ENCODE data around the gene RETREG2. TPM values are rescaled to one million over a fixed set of nuclear protein-coding genes. Genes with fewer than 3 reads are reported as not detected.

Gene RETREG2
- total and polyA plus RNA-seq, 2 donors = 33.6 to 56.0 TPM

DNA sequence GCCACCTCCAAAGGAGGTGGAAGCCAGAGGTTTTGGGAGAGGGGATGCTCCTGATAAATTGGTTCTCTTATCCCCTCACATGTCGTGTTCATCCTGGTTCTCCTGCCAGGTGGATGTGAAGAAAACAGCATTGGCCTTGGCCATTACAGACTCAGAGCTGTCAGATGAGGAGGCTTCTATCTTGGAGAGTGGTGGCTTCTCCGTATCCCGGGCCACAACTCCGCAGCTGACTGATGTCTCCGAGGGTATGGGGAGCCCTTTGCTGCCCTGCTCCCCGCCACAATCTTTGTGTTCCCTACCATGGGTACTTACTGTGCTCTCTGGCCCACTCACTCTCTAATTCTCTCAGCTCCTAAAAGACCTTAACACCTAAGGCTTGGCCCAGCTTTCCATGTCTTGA, 3.5 kb downstream of the RETREG2 start:
- H3K9me3 ChIP-seq (ENCODE audit: control insufficient read depth in 2 of 2, insufficient read depth in 1 of 2, low read length in 1 of 2) = no peaks in the 10 kb centered on the region
- peaks cover 51 to 57% of the 10 kb centered on the region in 2 donors for H3K36me3 ChIP-seq (ENCODE audit: control insufficient read depth in 2 of 2, insufficient read depth in 2 of 2, low read length in 1 of 2)
- no peak overlapping the region for H3K27ac ChIP-seq (ENCODE audit: low read depth in 1 of 2, low read length in 1 of 2)
- no peak for DNase-seq (ENCODE audit: low read depth in 6 of 9, low spot score in 9 of 9)
- 97% methylated on average over 6 of the region's 6 CpGs for WGBS
- H3K4me3 ChIP-seq (ENCODE audit: low read length in 2 of 2) = no peak overlapping the region
- H3K4me1 ChIP-seq (ENCODE audit: control insufficient read depth in 2 of 2, insufficient read depth in 2 of 2, low read length in 2 of 2) = peaks cover 9 to 11% of the 10 kb centered on the region in 2 donors
- no peaks in the 10 kb centered on the region for H3K27me3 ChIP-seq (ENCODE audit: control insufficient read depth in 2 of 2, insufficient read depth in 1 of 2, low read length in 1 of 2)

DNA sequence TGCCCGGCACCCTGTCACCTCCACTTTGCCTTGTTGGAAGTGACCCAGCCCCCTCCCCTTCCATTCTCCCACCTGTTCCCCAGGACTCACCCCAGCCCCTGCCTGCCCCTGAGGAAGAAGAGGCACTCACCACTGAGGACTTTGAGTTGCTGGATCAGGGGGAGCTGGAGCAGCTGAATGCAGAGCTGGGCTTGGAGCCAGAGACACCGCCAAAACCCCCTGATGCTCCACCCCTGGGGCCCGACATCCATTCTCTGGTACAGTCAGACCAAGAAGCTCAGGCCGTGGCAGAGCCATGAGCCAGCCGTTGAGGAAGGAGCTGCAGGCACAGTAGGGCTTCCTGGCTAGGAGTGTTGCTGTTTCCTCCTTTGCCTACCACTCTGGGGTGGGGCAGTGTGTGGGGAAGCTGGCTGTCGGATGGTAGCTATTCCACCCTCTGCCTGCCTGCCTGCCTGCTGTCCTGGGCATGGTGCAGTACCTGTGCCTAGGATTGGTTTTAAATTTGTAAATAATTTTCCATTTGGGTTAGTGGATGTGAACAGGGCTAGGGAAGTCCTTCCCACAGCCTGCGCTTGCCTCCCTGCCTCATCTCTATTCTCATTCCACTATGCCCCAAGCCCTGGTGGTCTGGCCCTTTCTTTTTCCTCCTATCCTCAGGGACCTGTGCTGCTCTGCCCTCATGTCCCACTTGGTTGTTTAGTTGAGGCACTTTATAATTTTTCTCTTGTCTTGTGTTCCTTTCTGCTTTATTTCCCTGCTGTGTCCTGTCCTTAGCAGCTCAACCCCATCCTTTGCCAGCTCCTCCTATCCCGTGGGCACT, 4.5 kb downstream of the RETREG2 start:
- Histone ChIP-seq H3K27me3 (ENCODE audit: control insufficient read depth in 2 of 2, insufficient read depth in 1 of 2, low read length in 1 of 2) (no peaks in the 10 kb centered on the region), H3K4me1 (ENCODE audit: control insufficient read depth in 2 of 2, insufficient read depth in 2 of 2, low read length in 2 of 2) (peaks cover 9% of the 10 kb centered on the region in 2 donors), H3K4me3 (ENCODE audit: low read length in 2 of 2) (no peak overlapping the region), H3K9me3 (ENCODE audit: control insufficient read depth in 2 of 2, insufficient read depth in 1 of 2, low read length in 1 of 2) (no peaks in the 10 kb centered on the region), H3K27ac (ENCODE audit: low read depth in 1 of 2, low read length in 1 of 2) (no peak overlapping the region), H3K36me3 (ENCODE audit: control insufficient read depth in 2 of 2, insufficient read depth in 2 of 2, low read length in 1 of 2) (peaks cover 51 to 57% of the 10 kb centered on the region in 2 donors)
- whole genome bisulfite sequencing = 92% methylated on average over 8 of the region's 8 CpGs
- DNase-seq (ENCODE audit: low read depth in 6 of 9, low spot score in 9 of 9) = no peak

GRCh38 chr2:219183151-219183772, 5.2 kb downstream of the RETREG2 start:
- WGBS = 99% methylated on average over 6 of the region's 6 CpGs
- Histone ChIP-seq H3K4me1 (ENCODE audit: control insufficient read depth in 2 of 2, insufficient read depth in 2 of 2, low read length in 2 of 2) (peaks cover 8 to 9% of the 10 kb centered on the region in 2 donors), H3K27ac (ENCODE audit: low read depth in 1 of 2, low read length in 1 of 2) (no peak overlapping the region), H3K36me3 (ENCODE audit: control insufficient read depth in 2 of 2, insufficient read depth in 2 of 2, low read length in 1 of 2) (peaks cover 51 to 57% of the 10 kb centered on the region in 2 donors), H3K9me3 (ENCODE audit: control insufficient read depth in 2 of 2, insufficient read depth in 1 of 2, low read length in 1 of 2) (no peaks in the 10 kb centered on the region), H3K27me3 (ENCODE audit: control insufficient read depth in 2 of 2, insufficient read depth in 1 of 2, low read length in 1 of 2) (no peaks in the 10 kb centered on the region), H3K4me3 (ENCODE audit: low read length in 2 of 2) (no peak overlapping the region)
- no peak for DNase-seq (ENCODE audit: low read depth in 6 of 9, low spot score in 9 of 9)

GRCh38 chr2:219184121-219184520, 6.0 kb downstream of the RETREG2 start:
- no peaks in the 10 kb centered on the region for H3K9me3 ChIP-seq (ENCODE audit: control insufficient read depth in 2 of 2, insufficient read depth in 1 of 2, low read length in 1 of 2)
- 100% methylated on average over 2 of the region's 2 CpGs for WGBS
- no peak for DNase-seq (ENCODE audit: low read depth in 6 of 9, low spot score in 9 of 9)
- peaks cover 2 to 4% of the 10 kb centered on the region in 2 donors for H3K4me1 ChIP-seq (ENCODE audit: control insufficient read depth in 2 of 2, insufficient read depth in 2 of 2, low read length in 2 of 2)
- no peak overlapping the region for H3K4me3 ChIP-seq (ENCODE audit: low read length in 2 of 2)
- H3K36me3 ChIP-seq (ENCODE audit: control insufficient read depth in 2 of 2, insufficient read depth in 2 of 2, low read length in 1 of 2) = peaks cover 51 to 57% of the 10 kb centered on the region in 2 donors
- H3K27ac ChIP-seq (ENCODE audit: low read depth in 1 of 2, low read length in 1 of 2) = no peak overlapping the region
- H3K27me3 ChIP-seq (ENCODE audit: control insufficient read depth in 2 of 2, insufficient read depth in 1 of 2, low read length in 1 of 2) = no peaks in the 10 kb centered on the region

GRCh38 chr2:219186754-219187456, 8.8 kb downstream of the RETREG2 start:
- no peaks in the 10 kb centered on the region for H3K9me3 ChIP-seq (ENCODE audit: control insufficient read depth in 2 of 2, insufficient read depth in 1 of 2, low read length in 1 of 2)
- H3K4me1 ChIP-seq (ENCODE audit: control insufficient read depth in 2 of 2, insufficient read depth in 2 of 2, low read length in 2 of 2) = no peaks in the 10 kb centered on the region
- no peak overlapping the region for H3K27ac ChIP-seq (ENCODE audit: low read depth in 1 of 2, low read length in 1 of 2)
- peaks cover 26 to 32% of the 10 kb centered on the region in 2 donors for H3K36me3 ChIP-seq (ENCODE audit: control insufficient read depth in 2 of 2, insufficient read depth in 2 of 2, low read length in 1 of 2)
- H3K27me3 ChIP-seq (ENCODE audit: control insufficient read depth in 2 of 2, insufficient read depth in 1 of 2, low read length in 1 of 2) = no peaks in the 10 kb centered on the region
- no peak for DNase-seq (ENCODE audit: low read depth in 6 of 9, low spot score in 9 of 9)
- 97% methylated on average over 7 of the region's 7 CpGs for WGBS
- H3K4me3 ChIP-seq (ENCODE audit: low read length in 2 of 2) = no peak overlapping the region

DNA sequence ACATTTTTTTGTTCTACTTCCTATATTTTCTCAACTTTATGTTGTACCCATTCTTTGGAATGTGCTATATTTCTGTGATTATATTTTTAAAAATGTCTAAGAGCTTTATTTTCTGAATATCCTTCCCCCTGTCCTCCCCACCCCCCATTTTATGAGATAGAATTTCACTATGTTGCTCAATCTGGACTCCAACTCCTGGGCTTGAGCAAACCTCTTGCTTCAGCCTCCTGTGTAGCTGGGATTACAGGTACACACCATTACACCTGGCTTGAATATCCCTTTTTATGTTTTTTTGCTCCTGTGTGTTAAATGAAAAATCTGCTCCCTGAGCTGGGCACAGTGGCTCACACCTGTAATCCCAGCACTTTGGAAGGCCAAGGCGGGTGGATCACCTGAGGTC, 19.3 kb downstream of the RETREG2 start:
- H3K27me3 ChIP-seq (ENCODE audit: control insufficient read depth in 2 of 2, insufficient read depth in 1 of 2, low read length in 1 of 2) = no peaks in the 10 kb centered on the region
- DNase-seq (ENCODE audit: low read depth in 6 of 9, low spot score in 9 of 9) = no peak
- H3K9me3 ChIP-seq (ENCODE audit: control insufficient read depth in 2 of 2, insufficient read depth in 1 of 2, low read length in 1 of 2) = no peaks in the 10 kb centered on the region
- no peak overlapping the region for H3K4me3 ChIP-seq (ENCODE audit: low read length in 2 of 2)
- no peak overlapping the region for H3K27ac ChIP-seq (ENCODE audit: low read depth in 1 of 2, low read length in 1 of 2)
- H3K36me3 ChIP-seq (ENCODE audit: control insufficient read depth in 2 of 2, insufficient read depth in 2 of 2, low read length in 1 of 2) = no peaks in the 10 kb centered on the region
- H3K4me1 ChIP-seq (ENCODE audit: control insufficient read depth in 2 of 2, insufficient read depth in 2 of 2, low read length in 2 of 2) = no peaks in the 10 kb centered on the region
- 97% methylated on average over 1 of the region's 1 CpG for WGBS

DNA sequence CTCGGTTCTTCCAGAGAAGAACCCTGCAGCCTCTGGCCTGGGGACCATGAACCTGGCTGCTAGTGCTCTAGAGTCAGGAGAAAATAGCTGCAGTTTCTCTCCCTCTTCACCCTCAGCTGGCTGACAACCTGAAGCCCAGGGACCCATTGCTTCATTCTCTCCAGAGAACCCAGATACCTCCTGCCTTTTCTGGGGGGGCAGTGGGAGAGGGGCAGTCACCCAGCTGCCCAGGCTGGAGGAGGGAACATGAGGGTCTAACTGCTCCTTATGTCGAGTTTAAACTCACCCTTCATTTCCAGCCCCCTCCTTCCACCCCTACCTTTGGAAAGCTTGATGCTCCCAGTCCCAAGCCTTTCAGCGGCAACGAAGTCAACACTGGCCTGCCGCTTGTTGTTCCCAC, 20.9 kb downstream of the RETREG2 start:
- no peaks in the 10 kb centered on the region for H3K4me1 ChIP-seq (ENCODE audit: control insufficient read depth in 2 of 2, insufficient read depth in 2 of 2, low read length in 2 of 2)
- H3K4me3 ChIP-seq (ENCODE audit: low read length in 2 of 2) = no peak overlapping the region
- 92% methylated on average over 5 of the region's 5 CpGs for WGBS
- DNase-seq (ENCODE audit: low read depth in 6 of 9, low spot score in 9 of 9) = no peak
- no peaks in the 10 kb centered on the region for H3K27me3 ChIP-seq (ENCODE audit: control insufficient read depth in 2 of 2, insufficient read depth in 1 of 2, low read length in 1 of 2)
- H3K36me3 ChIP-seq (ENCODE audit: control insufficient read depth in 2 of 2, insufficient read depth in 2 of 2, low read length in 1 of 2) = no peaks in the 10 kb centered on the region
- no peaks in the 10 kb centered on the region for H3K9me3 ChIP-seq (ENCODE audit: control insufficient read depth in 2 of 2, insufficient read depth in 1 of 2, low read length in 1 of 2)
- no peak overlapping the region for H3K27ac ChIP-seq (ENCODE audit: low read depth in 1 of 2, low read length in 1 of 2)

- no peak for DNase-seq (ENCODE audit: low read depth in 6 of 9, low spot score in 9 of 9)
- Histone ChIP-seq H3K9me3 (ENCODE audit: control insufficient read depth in 2 of 2, insufficient read depth in 1 of 2, low read length in 1 of 2) (peaks cover 0 to 3% of the 10 kb centered on the region in 2 donors), H3K4me1 (ENCODE audit: control insufficient read depth in 2 of 2, insufficient read depth in 2 of 2, low read length in 2 of 2) (no peaks in the 10 kb centered on the region), H3K4me3 (ENCODE audit: low read length in 2 of 2) (no peak overlapping the region), H3K27me3 (ENCODE audit: control insufficient read depth in 2 of 2, insufficient read depth in 1 of 2, low read length in 1 of 2) (no peaks in the 10 kb centered on the region), H3K36me3 (ENCODE audit: control insufficient read depth in 2 of 2, insufficient read depth in 2 of 2, low read length in 1 of 2) (no peaks in the 10 kb centered on the region), H3K27ac (ENCODE audit: low read depth in 1 of 2, low read length in 1 of 2) (no peak overlapping the region)
- 97% methylated on average over 12 of the region's 12 CpGs for WGBS
These were observed 21.6 kb downstream of the RETREG2 start for GRCh38 chr2:219199470-219200211.
